Lower lobe of right lung (tissue), 2 donors: ENCODE data around the gene ARHGAP4. TPM values are rescaled to one million over a fixed set of nuclear protein-coding genes. Genes with fewer than 3 reads are reported as not detected.
A peak's percentile ranks its signal among the peaks of the same experiment; 100 is the strongest.

ENCODE experiments used
- ATAC-seq, 2 donors: fragments of 200-7000 bp; cut with Tn5 transposase; one replicate each; pipeline ENCODE4 v1.9.1; 2020 to 2022; ENCODE audit warnings: mild to moderate bottlenecking in 2 of 2, moderate library complexity in 2 of 2
- DNase-seq: peaks from one replicate; pipeline ENCODE4 v3.0.0-alpha.2; 2020
- H3K27ac ChIP-seq: fragments of 200-600 bp; one replicate; pipeline ENCODE4 v1.8.0; 2022
- H3K27me3 ChIP-seq: fragments of 200-600 bp; one replicate; pipeline ENCODE4 v1.8.0; 2022; ENCODE audit warnings: low read depth
- H3K36me3 ChIP-seq: fragments of 200-600 bp; one replicate; pipeline ENCODE4 v1.8.0; 2022; ENCODE audit warnings: mild to moderate bottlenecking
- H3K4me1 ChIP-seq: fragments of 200-600 bp; one replicate; pipeline ENCODE4 v1.8.0; 2022
- H3K4me3 ChIP-seq: fragments of 200-600 bp; one replicate; pipeline ENCODE4 v1.8.0; 2022; ENCODE audit warnings: mild to moderate bottlenecking
- H3K9me3 ChIP-seq: fragments of 200-600 bp; one replicate; pipeline ENCODE4 v1.8.0; 2022
- intact Hi-C: fragments of 100-400 bp; cut with DNase I; formaldehyde crosslinking; loops from one replicate; pipeline ENCODE4 v1.11.0; 2022
- total RNA-seq: library from RNA; stranded (reverse); fragmentation: NEBNext Ultra II Directional; extraction: Animal tissue kit (Norgen Biotek cat#: 25700); gene quantifications from one replicate; pipeline ENCODE4 v1.2.1, GENCODE V29; 2021
- TF ChIP-seq, protein P1 (sequence below): fragments of 200-600 bp; IDR thresholded peaks from one replicate; pipeline ENCODE4 v1.8.0; 2022; ENCODE audit warnings: antibody characterized with exemption, mild to moderate bottlenecking
- donor health status: DM: no; HTN: yes; CAD: no; lungs with severe emphysema.

ARHGAP4 gene
- total RNA-seq, 1 donor from 2014 or later: 70.7 TPM

DNA sequence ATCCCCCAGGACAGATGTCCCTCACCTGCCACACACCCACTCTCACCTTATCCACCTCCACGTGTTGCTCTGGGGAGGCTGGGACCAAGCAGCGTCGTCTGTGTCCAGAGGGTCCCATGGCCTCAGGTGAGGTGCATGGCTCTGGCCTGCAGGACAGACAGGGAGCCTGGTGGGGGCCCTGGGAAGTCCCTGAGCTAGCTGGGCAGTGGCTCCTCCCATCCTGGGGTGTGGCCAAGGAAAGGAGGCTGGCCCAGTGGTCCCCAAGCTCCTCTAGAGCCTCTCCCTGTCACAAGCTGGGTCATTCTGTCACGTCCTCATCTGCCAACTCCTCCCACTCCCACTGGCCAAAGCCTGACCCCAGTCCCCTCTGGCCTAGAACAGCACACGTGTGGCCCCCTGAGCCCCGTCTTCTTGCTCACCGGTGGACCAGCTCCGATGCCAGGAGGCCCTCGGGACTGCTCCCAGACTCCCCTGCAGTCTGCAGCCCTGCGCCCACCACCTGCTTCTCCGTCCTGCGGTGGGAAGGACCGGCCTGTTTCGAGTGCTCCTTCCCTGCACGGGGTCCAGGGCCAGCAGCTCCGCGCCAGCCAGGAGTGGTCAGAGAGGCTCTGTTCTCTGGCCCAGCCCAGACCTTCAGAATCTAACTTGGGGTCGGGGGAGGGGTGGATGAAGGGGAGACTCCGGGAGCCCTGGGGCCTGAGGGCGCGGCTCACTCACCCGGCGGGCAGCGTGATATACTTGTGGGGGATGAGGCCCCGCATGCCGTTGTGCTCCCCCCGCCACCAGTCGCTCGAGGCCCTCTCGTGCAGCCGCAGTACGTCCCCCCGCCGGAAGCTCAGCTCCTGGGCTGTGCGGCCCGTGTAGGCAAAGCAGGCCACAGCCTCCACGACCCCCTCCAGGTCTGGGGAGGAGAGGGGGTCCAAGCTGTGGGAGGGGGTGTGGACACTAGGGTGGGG is 16.8 kb downstream of the ARHGAP4 start:
- H3K27ac ChIP-seq: no peak overlapping the region
- no peak for DNase-seq
- ATAC-seq: no peak
- peaks cover 8% of the 10 kb centered on the region for H3K4me1 ChIP-seq
- H3K4me3 ChIP-seq: no peak overlapping the region
- TF ChIP-seq, protein P1, sequence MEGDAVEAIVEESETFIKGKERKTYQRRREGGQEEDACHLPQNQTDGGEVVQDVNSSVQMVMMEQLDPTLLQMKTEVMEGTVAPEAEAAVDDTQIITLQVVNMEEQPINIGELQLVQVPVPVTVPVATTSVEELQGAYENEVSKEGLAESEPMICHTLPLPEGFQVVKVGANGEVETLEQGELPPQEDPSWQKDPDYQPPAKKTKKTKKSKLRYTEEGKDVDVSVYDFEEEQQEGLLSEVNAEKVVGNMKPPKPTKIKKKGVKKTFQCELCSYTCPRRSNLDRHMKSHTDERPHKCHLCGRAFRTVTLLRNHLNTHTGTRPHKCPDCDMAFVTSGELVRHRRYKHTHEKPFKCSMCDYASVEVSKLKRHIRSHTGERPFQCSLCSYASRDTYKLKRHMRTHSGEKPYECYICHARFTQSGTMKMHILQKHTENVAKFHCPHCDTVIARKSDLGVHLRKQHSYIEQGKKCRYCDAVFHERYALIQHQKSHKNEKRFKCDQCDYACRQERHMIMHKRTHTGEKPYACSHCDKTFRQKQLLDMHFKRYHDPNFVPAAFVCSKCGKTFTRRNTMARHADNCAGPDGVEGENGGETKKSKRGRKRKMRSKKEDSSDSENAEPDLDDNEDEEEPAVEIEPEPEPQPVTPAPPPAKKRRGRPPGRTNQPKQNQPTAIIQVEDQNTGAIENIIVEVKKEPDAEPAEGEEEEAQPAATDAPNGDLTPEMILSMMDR: no peak
- H3K9me3 ChIP-seq: no peaks in the 10 kb centered on the region
- H3K36me3 ChIP-seq: peaks cover 8% of the 10 kb centered on the region
- no peaks in the 10 kb centered on the region for H3K27me3 ChIP-seq
- intact Hi-C loops: no loop called here

DNA sequence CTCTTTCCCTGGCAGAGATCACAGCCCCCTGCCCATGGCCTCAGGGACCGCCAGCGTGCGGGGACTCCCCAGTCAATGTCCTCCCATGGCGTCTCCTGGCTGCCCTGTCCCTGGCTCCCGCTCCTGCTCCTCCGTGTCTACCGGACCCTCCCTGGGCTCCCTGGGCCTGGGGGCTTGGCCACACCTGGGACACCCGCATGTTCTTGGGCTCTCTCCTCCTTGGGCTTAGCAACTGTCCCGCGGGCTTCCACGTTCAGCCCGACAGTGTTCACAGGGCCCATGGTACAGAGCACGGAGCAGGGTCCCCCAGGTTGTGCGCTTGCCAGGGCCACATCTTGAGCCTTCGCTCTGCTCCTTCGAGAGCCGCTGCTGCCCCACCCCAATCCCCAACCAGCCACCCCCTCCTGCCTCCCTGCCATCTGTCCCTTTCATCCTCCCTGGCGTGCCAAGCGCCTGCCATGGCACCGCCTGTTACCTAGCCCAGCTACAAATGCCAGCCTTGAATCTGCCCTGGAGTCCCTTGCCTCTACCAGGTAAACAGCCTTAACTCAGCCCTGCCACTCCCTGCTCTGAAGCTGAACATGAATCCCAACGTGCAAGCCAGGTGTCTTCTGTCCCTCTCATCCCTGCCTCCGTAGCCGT is 17.7 kb downstream of the ARHGAP4 start:
- Histone ChIP-seq H3K4me3 (no peak overlapping the region), H3K27me3 (no peaks in the 10 kb centered on the region), H3K9me3 (no peaks in the 10 kb centered on the region), H3K4me1 (peaks cover 13% of the 10 kb centered on the region), H3K27ac (no peak overlapping the region), H3K36me3 (peaks cover 8% of the 10 kb centered on the region)
- intact Hi-C loops: no loop called here
- no peak for ATAC-seq
- no peak for DNase-seq
- TF ChIP-seq, protein P1: no peak

- ATAC-seq (no peak), DNase-seq (no peak)
- Histone ChIP-seq H3K27me3 (no peaks in the 10 kb centered on the region), H3K4me3 (no peak overlapping the region), H3K27ac (no peak overlapping the region), H3K36me3 (peaks cover 1% of the 10 kb centered on the region), H3K4me1 (peaks cover 13% of the 10 kb centered on the region), H3K9me3 (no peaks in the 10 kb centered on the region)
- intact Hi-C loops: no loop called here
- TF ChIP-seq, protein P1: no peak
These were observed 18.6 kb downstream of the ARHGAP4 start for GRCh38 chrX:153907456-153907855.

- H3K9me3 ChIP-seq: no peaks in the 10 kb centered on the region
- no peak overlapping the region for H3K27ac ChIP-seq
- H3K4me3 ChIP-seq: no peak overlapping the region
- H3K4me1 ChIP-seq: peaks cover 13% of the 10 kb centered on the region
- ATAC-seq: peak in 1 of 2 donors; percentile 36
- H3K36me3 ChIP-seq: no peaks in the 10 kb centered on the region
- intact Hi-C loops: no loop called here
- DNase-seq: no peak
- TF ChIP-seq, protein P1: no peak
- no peaks in the 10 kb centered on the region for H3K27me3 ChIP-seq
These were observed 19.7 kb downstream of the ARHGAP4 start for GRCh38 chrX:153906126-153906917.

DNA sequence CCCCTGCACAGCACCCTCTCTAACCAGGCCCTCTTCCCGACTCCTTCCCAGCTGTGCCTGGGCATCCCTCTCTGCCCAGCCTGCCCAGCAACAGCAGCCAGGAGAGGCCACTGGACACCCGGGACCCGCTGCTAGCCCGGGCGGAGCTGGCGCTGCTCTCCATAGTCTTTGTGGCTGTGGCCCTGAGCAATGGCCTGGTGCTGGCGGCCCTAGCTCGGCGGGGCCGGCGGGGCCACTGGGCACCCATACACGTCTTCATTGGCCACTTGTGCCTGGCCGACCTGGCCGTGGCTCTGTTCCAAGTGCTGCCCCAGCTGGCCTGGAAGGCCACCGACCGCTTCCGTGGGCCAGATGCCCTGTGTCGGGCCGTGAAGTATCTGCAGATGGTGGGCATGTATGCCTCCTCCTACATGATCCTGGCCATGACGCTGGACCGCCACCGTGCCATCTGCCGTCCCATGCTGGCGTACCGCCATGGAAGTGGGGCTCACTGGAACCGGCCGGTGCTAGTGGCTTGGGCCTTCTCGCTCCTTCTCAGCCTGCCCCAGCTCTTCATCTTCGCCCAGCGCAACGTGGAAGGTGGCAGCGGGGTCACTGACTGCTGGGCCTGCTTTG is 20.5 kb downstream of the ARHGAP4 start:
- no peaks in the 10 kb centered on the region for H3K27me3 ChIP-seq
- H3K4me3 ChIP-seq: peak overlapping the region; percentile 31

More for the DNA sequence above, 20.5 kb downstream of the ARHGAP4 start:
- TF ChIP-seq, protein P1: no peak
- intact Hi-C loops: no loop called here
- no peaks in the 10 kb centered on the region for H3K9me3 ChIP-seq
- DNase-seq (no peak), ATAC-seq (no peak)
- no peak overlapping the region for H3K27ac ChIP-seq
- H3K4me1 ChIP-seq: peaks cover 13% of the 10 kb centered on the region
- no peaks in the 10 kb centered on the region for H3K36me3 ChIP-seq
